Nephron (organoid): ENCODE measurements around the gene INO80.
A peak's percentile ranks its signal among the peaks of the same experiment; 100 is the strongest.

Source experiments
- H3K27ac Mint-ChIP-seq, 3 experiments: 2 replicates each; pipeline ENCODE4 v1.8.0; 2020; ENCODE audit warnings: mixed read lengths in 3 of 3, mild to moderate bottlenecking in 2 of 3, moderate library complexity in 1 of 3
- H3K27me3 Mint-ChIP-seq: 2 replicates; pipeline ENCODE4 v1.8.0; 2021; ENCODE audit warnings: low read depth, mild to moderate bottlenecking, moderate library complexity, mixed read lengths
- H3K36me3 Mint-ChIP-seq: 2 replicates; pipeline ENCODE4 v1.8.0; 2020; ENCODE audit warnings: low read depth, mixed read lengths
- H3K4me1 Mint-ChIP-seq: 2 replicates; pipeline ENCODE4 v1.8.0; 2020; ENCODE audit warnings: mixed read lengths
- H3K4me3 Mint-ChIP-seq, 3 experiments: 2 replicates each; pipeline ENCODE4 v1.8.0; 2020; ENCODE audit warnings: mild to moderate bottlenecking in 3 of 3, mixed read lengths in 3 of 3, moderate library complexity in 2 of 3
- H3K9me3 Mint-ChIP-seq: 2 replicates; pipeline ENCODE4 v1.8.0; 2020; ENCODE audit warnings: mixed read lengths
- CTCF ChIP-seq, 3 experiments: fragments of 200-600 bp; sonication (generic); IDR thresholded peaks; one replicate each; pipeline ENCODE4 v1.5.0; 2021; ENCODE audit warnings: antibody characterized with exemption in 3 of 3; ENCODE audit not compliant: unreplicated experiment in 3 of 3

INO80 gene

GRCh38 chr15:40952301-40952900, 163.7 kb downstream of the INO80 start:
- Mint-ChIP-seq H3K27ac (no peak overlapping the region), H3K4me1 (peaks cover 18% of the 10 kb centered on the region), H3K9me3 (no peaks in the 10 kb centered on the region), H3K4me3 (peak overlapping the region; percentile 92 to 94 (median 94)), H3K36me3 (no peaks in the 10 kb centered on the region), H3K27me3 (peaks cover 39% of the 10 kb centered on the region)
- TF ChIP-seq CTCF (IDR thresholded peaks at IDR 0.05; ENCODE audit: unreplicated experiment in 3 of 3): no peak

- Mint-ChIP-seq H3K4me1 (peaks cover 18% of the 10 kb centered on the region), H3K36me3 (no peaks in the 10 kb centered on the region), H3K4me3 (peak overlapping the region; percentile 73 to 94 (median 92)), H3K9me3 (no peaks in the 10 kb centered on the region), H3K27me3 (peaks cover 41% of the 10 kb centered on the region), H3K27ac (no peak overlapping the region)
- TF ChIP-seq CTCF (IDR thresholded peaks at IDR 0.05; ENCODE audit: unreplicated experiment in 3 of 3): no peak
Observed at GRCh38 chr15:40951764-40952163, 164.3 kb downstream of the INO80 start.

GRCh38 chr15:40949756-40950207, 166.3 kb downstream of the INO80 start:
- Mint-ChIP-seq H3K9me3 (no peaks in the 10 kb centered on the region), H3K27ac (no peak overlapping the region)

GRCh38 chr15:40948706-40949473, 167.2 kb downstream of the INO80 start:
- H3K27me3 Mint-ChIP-seq: peaks cover 52% of the 10 kb centered on the region
- no peak overlapping the region for H3K4me3 Mint-ChIP-seq
- no peak for TF ChIP-seq CTCF (IDR thresholded peaks at IDR 0.05; ENCODE audit: unreplicated experiment in 3 of 3)
- H3K9me3 Mint-ChIP-seq: no peaks in the 10 kb centered on the region
- no peaks in the 10 kb centered on the region for H3K36me3 Mint-ChIP-seq
- peaks cover 5% of the 10 kb centered on the region for H3K4me1 Mint-ChIP-seq
- no peak overlapping the region for H3K27ac Mint-ChIP-seq

More at GRCh38 chr15:40949756-40950207, 166.3 kb downstream of the INO80 start:
- TF ChIP-seq CTCF (IDR thresholded peaks at IDR 0.05; ENCODE audit: unreplicated experiment in 3 of 3): no peak
- peak overlapping the region in 2 of 3 experiments; percentile 8 to 14 for H3K4me3 Mint-ChIP-seq
- H3K4me1 Mint-ChIP-seq: peaks cover 9% of the 10 kb centered on the region
- peaks cover 54% of the 10 kb centered on the region for H3K27me3 Mint-ChIP-seq
- H3K36me3 Mint-ChIP-seq: no peaks in the 10 kb centered on the region

- Mint-ChIP-seq H3K9me3 (no peaks in the 10 kb centered on the region), H3K27me3 (peaks cover 43% of the 10 kb centered on the region), H3K4me3 (peak overlapping the region in 2 of 3 experiments; percentile 7 to 29), H3K4me1 (peaks cover 11% of the 10 kb centered on the region), H3K27ac (peak overlapping the region in 1 of 3 experiments; percentile 11), H3K36me3 (no peaks in the 10 kb centered on the region)
- TF ChIP-seq CTCF (IDR thresholded peaks at IDR 0.05; ENCODE audit: unreplicated experiment in 3 of 3): no peak
Observed at GRCh38 chr15:40944510-40945296, 171.4 kb downstream of the INO80 start.
